Hematopoietic multipotent progenitor cell treated with erythropoietin and hydrocortisone succinate and interleukin-3 and kit ligand, for 8 days (in vitro differentiated cells): ENCODE data around the gene GPR153.

Experiments
- DNase-seq: peaks from one replicate; pipeline ENCODE4 v3.0.0-alpha.2; 2015

Gene GPR153

GRCh38 chr1:6247651-6248050, 13.2 kb downstream of the GPR153 start:
- no peak for DNase-seq

GRCh38 chr1:6246497-6247467, 14.1 kb downstream of the GPR153 start:
- peak; percentile 73 for DNase-seq

GRCh38 chr1:6245869-6246496, 14.9 kb downstream of the GPR153 start:
- DNase-seq = peak; percentile 46

GRCh38 chr1:6245086-6245868, 15.6 kb downstream of the GPR153 start:
- DNase-seq = peak; percentile 76

GRCh38 chr1:6244401-6245049, 16.4 kb downstream of the GPR153 start:
- DNase-seq = no peak

- no peak for DNase-seq
Observed at GRCh38 chr1:6243993-6244392, 16.9 kb downstream of the GPR153 start, which contains the start of gene HES3. HES3 (plus strand) TSS chr1:6244179; CDS start chr1:6244366, 187 bp downstream.

- DNase-seq = no peak
Observed at GRCh38 chr1:6243053-6243834, 17.7 kb downstream of the GPR153 start.

GRCh38 chr1:6241887-6242740, 18.8 kb downstream of the GPR153 start:
- DNase-seq = no peak

- DNase-seq = no peak
Observed at GRCh38 chr1:6241107-6241886, 19.6 kb downstream of the GPR153 start.

GRCh38 chr1:6239950-6240768, 20.7 kb downstream of the GPR153 start:
- no peak for DNase-seq

- no peak for DNase-seq
Observed at GRCh38 chr1:6239213-6239752, 21.6 kb downstream of the GPR153 start.

- no peak for DNase-seq
Observed at GRCh38 chr1:6237093-6237492, 23.8 kb downstream of the GPR153 start.

- peak; percentile 34 for DNase-seq
Observed at GRCh38 chr1:6235296-6235677, 25.6 kb downstream of the GPR153 start.

GRCh38 chr1:6234502-6235295, 26.2 kb downstream of the GPR153 start:
- DNase-seq = peak; percentile 12

- DNase-seq = no peak
Observed at GRCh38 chr1:6233376-6233775, 27.5 kb downstream of the GPR153 start.

GRCh38 chr1:6225651-6226050, 35.2 kb downstream of the GPR153 start:
- no peak for DNase-seq

- DNase-seq = no peak
Observed at GRCh38 chr1:6224718-6225117, 36.2 kb downstream of the GPR153 start.

GRCh38 chr1:6223617-6224016, 37.3 kb downstream of the GPR153 start:
- DNase-seq = no peak
